Ramos (cell line): Measurements from ENCODE around the gene OR2T1.
"Not testable (repeated sequence)": the region's sequence is repeated elsewhere in the genome, so short reads cannot be mapped to it uniquely, and the experiment has no call there.

ENCODE experiments used
- in situ Hi-C: fragments of 300-500 bp; cut with MboI; formaldehyde crosslinking; loops from one replicate; pipeline ENCODE4 v1.14.3; 2022; ENCODE audit warnings: low sequenced_read_pairs; ENCODE audit not compliant: unreplicated experiment

Gene OR2T1

GRCh38 chr1:248433811-248434415, 31.1 kb downstream of the OR2T1 start:
- in situ Hi-C loops, result not testable (repeated sequence)

DNA sequence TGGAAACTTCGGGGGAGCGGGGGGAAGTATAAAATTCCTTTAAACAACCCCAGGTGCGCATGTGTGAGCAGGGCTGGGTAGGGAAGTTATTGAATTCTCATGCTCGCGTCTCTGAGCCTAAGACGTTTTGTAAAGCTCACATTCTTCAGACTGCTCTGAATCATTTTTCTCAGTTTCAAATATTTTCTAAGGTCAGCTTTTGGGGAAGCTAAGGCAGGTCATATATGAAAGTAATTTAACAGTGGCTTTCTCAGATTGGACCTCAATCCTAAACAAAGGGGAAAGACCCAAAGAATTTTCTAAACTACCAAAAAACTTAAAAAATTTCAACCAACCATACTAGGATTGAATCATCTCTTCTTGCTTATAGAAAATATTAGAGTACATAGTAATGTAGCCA, 32.1 kb downstream of the OR2T1 start:
- in situ Hi-C loops, result not testable (repeated sequence)

DNA sequence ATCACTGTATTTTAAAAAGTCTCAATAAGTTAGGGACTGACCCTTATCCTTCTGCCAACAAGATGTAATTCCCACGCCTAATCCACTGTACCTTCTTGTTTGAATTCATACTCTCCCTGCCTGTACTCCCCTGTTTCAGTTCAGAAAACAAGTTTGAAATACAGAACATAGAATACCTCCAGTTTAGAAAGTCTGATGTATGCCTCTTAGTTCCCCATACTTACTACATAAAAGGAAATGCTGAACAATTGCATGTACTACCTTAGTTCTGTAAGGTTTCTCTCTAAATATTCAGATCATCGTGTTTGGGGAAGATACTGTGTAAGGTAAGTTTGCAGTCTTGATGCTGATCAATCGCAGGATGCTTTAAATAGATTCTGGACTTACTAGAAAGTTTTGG, 33.5 kb downstream of the OR2T1 start:
- in situ Hi-C loops, result not testable (repeated sequence)

DNA sequence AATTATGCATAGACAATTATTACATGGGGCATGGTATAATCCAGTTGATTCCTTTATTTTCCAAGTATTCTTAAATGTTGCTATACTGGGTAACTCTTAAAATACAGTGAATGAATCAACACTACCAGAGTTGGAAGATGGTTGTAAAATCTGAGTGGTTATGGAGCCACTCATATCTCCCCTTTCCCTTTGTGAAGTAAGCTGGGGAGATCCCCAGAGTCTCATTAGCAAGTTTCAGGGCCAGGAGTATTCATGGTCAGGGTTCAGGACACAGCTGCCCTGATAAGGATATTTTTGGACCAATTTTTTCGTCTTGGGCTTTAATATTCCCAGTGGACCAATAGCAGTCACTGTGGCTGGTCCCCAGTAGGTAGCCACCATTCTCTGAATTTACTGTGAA, 35.8 kb downstream of the OR2T1 start:
- in situ Hi-C loops, result not testable (repeated sequence)

GRCh38 chr1:248439283-248439682, 36.4 kb downstream of the OR2T1 start:
- in situ Hi-C loops, result not testable (repeated sequence)

GRCh38 chr1:248442500-248443277, 39.8 kb downstream of the OR2T1 start:
- in situ Hi-C loops, result loop anchor here (5.0 kb wide), 1 partner anchor 210 kb away; no protein-coding TSS in a partner anchor

GRCh38 chr1:248444603-248445002, 41.8 kb downstream of the OR2T1 start:
- in situ Hi-C loops, result loop anchor here (5.0 kb wide), 1 partner anchor 208 kb away; no protein-coding TSS in a partner anchor

DNA sequence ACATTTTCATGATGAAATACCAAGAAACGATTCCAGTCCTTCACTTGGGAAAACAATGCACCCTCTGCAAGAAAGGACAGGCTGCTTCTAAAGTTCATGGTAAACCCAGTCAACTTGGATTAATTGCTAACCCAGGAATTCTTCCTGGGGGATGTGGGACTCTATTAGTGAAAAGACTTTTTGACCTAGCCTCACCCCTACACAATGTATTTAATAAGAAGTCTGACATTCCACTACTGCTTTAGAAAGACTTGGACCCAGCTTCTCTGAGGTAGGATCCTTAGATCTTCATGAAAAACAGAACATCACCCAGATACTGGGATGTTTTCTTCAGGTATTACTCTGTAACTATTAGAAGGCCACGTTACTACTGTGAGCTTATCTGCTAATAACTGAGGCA, 42.6 kb downstream of the OR2T1 start, which contains the start of gene OR2T2:
TSS of gene OR2T2 (plus strand) at position 239 of the 400 bp plus-strand sequence. CDS start 7,161 bp downstream, outside the sequence.
- in situ Hi-C loops, result not testable (repeated sequence)

GRCh38 chr1:248448409-248449074, 45.7 kb downstream of the OR2T1 start:
- in situ Hi-C loops, result not testable (repeated sequence)

DNA sequence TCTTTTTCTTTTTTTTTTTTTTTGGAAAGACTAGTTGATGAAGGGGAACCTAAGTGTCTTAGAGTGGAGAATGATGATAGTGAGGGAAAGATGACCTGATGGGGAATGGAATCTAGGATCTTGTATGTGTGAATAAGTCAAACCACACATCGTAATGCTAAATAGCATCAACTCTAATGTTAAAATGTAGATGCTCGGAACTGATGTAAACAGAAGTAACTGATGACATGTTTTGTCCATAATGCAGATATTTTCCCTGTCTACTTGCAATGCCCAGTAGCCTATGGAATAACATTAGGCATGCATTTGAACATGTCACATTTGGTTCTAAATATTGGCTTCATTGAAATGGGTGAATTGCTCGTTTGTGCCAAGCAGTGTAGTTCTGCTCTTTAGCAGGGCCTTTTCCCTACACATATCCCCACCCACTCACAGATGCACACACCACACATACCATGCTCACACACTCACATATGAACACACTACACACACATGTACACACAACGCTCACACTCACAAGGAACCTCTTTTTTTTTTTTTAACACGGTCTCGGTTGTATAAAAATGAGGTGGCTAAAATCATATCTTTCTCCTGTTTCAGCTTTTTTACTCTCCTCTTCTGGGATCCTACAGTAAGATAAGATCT, 47.1 kb downstream of the OR2T1 start:
- in situ Hi-C loops, result not testable (repeated sequence)

- in situ Hi-C loops, result not testable (repeated sequence)
Observed at GRCh38 chr1:248450466-248451145, 47.8 kb downstream of the OR2T1 start.

DNA sequence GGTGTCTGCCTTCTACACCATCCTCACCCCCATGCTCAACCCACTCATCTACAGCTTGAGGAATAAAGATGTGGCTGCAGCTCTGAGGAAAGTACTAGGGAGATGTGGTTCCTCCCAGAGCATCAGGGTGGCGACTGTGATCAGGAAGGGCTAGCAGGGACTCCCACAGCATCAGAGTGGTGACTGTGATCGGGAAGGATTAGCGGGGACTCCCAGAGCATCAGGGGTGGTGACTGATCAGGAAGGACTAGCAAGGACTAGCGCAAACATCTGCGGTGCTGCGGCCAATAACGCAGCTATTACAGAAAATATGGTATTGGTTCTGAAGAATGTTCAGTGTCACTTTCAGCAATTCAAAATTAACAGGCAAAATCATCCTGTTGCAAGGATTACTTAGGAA, 50.8 kb downstream of the OR2T1 start:
- in situ Hi-C loops, result not testable (repeated sequence)

DNA sequence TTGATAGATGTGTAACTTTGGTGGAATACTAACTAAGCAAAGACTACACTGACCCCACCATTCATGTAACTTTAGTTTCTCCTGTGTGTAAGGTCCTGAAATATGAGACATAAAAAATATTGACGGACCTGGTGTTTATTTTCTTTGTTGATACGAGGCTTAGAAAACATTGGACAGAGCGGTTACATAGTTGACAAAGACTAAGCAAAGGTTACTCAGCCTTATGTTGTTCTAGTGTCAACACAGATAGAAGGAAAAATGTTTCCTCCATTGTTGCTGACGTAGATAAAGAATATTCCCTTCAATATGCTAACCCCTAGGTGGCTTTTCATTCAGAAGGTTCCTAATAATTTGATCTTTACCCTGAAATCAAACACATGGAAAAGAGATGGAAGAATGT, 52.2 kb downstream of the OR2T1 start:
- in situ Hi-C loops, result not testable (repeated sequence)

GRCh38 chr1:248456635-248457034, 53.8 kb downstream of the OR2T1 start:
- in situ Hi-C loops, result not testable (repeated sequence)
